Measurements from ENCODE around the gene TMEM163. TPM values are rescaled to one million over a fixed set of nuclear protein-coding genes. Genes with fewer than 3 reads are reported as not detected.

Gene TMEM163
- total RNA-seq, 1 experiment from 2014 or later: 0.12 TPM

- H3K9me2 ChIP-seq (ENCODE audit: insufficient read depth): no peaks in the 10 kb centered on the region
- no peak overlapping the region for H3K27ac ChIP-seq (ENCODE audit: low read depth, low read length)
- H3K4me2 ChIP-seq (ENCODE audit: low read length): no peak overlapping the region
- no TSS peak for BruUV-seq (replicated peaks)
- H4K20me1 ChIP-seq (ENCODE audit: insufficient read depth): no peaks in the 10 kb centered on the region
- H3K79me2 ChIP-seq (ENCODE audit: insufficient read depth, low read length): no peaks in the 10 kb centered on the region
- H3K9me3 ChIP-seq (ENCODE audit: control insufficient read depth in 1 of 2, insufficient read depth in 1 of 2, low read depth in 1 of 2, low read length in 2 of 2): no peaks in the 10 kb centered on the region
- H3K4me3 ChIP-seq (replicated peaks in 1 of 2; ENCODE audit: low read depth in 1 of 2, low read length in 2 of 2): no peak overlapping the region
- H3K27me3 ChIP-seq (ENCODE audit: insufficient read depth, low read length): no peaks in the 10 kb centered on the region
- H2AFZ ChIP-seq (ENCODE audit: low read depth, low read length, poor library complexity, severe bottlenecking): no peak overlapping the region
- no peak for ATAC-seq
- peaks cover 0 to 9% of the 10 kb centered on the region in 2 experiments; a peak in 2 of 4 replicates for H3K4me1 ChIP-seq (ENCODE audit: control insufficient read depth in 1 of 2, insufficient read depth in 2 of 2, low read length in 2 of 2)
- no peak for DNase-seq (ENCODE audit: low read depth, low spot score)
- ChIA-PET RAD21 (ENCODE audit: low non-redundant PET in 1 of 2, low total read pairs in 2 of 2, uncharacterized antibody in 2 of 2, unreplicated experiment in 2 of 2) (no interaction called here), CTCF (no interaction called here), POLR2A (no interaction called here)
- H3K36me3 ChIP-seq (ENCODE audit: control insufficient read depth in 1 of 2, insufficient read depth in 2 of 2, low read length in 2 of 2): no peaks in the 10 kb centered on the region
- H3K9ac ChIP-seq (ENCODE audit: low read length): no peak overlapping the region
- intact Hi-C loops (cut with micrococcal nuclease): no loop called here
- TF ChIP-seq ELF1 (IDR thresholded peaks at IDR 0.05; ENCODE audit: borderline replicate concordance, low read depth): no peak
- no peak for TF ChIP-seq CEBPB (IDR thresholded peaks at IDR 0.05; ENCODE audit: low read depth)
- no peak for TF ChIP-seq ZNF274 (IDR thresholded peaks at IDR 0.05; ENCODE audit: low read depth, low read length)
- no peak for TF ChIP-seq RAD21 (IDR thresholded peaks at IDR 0.05; ENCODE audit: low read depth)
Measured at GRCh38 chr2:134408386-134408785, 310.4 kb downstream of the TMEM163 start.

- Histone ChIP-seq H3K9me3 (ENCODE audit: control insufficient read depth in 1 of 2, insufficient read depth in 1 of 2, low read depth in 1 of 2, low read length in 2 of 2) (no peaks in the 10 kb centered on the region), H3K4me2 (ENCODE audit: low read length) (no peak overlapping the region)
- ATAC-seq: no peak
Measured at GRCh38 chr2:134407154-134407890, 311.5 kb downstream of the TMEM163 start.

More at GRCh38 chr2:134407154-134407890, 311.5 kb downstream of the TMEM163 start:
- CTCF ChIA-PET: no interaction called here
- no TSS peak for BruUV-seq (replicated peaks)
- RAD21 ChIA-PET (ENCODE audit: low non-redundant PET in 1 of 2, low total read pairs in 2 of 2, uncharacterized antibody in 2 of 2, unreplicated experiment in 2 of 2): no interaction called here
- Histone ChIP-seq H4K20me1 (ENCODE audit: insufficient read depth) (no peaks in the 10 kb centered on the region), H3K9me2 (ENCODE audit: insufficient read depth) (no peaks in the 10 kb centered on the region), H2AFZ (ENCODE audit: low read depth, low read length, poor library complexity, severe bottlenecking) (no peak overlapping the region), H3K9ac (ENCODE audit: low read length) (no peak overlapping the region), H3K4me3 (replicated peaks in 1 of 2; ENCODE audit: low read depth in 1 of 2, low read length in 2 of 2) (no peak overlapping the region), H3K36me3 (ENCODE audit: control insufficient read depth in 1 of 2, insufficient read depth in 2 of 2, low read length in 2 of 2) (no peaks in the 10 kb centered on the region), H3K27me3 (ENCODE audit: insufficient read depth, low read length) (no peaks in the 10 kb centered on the region), H3K4me1 (ENCODE audit: control insufficient read depth in 1 of 2, insufficient read depth in 2 of 2, low read length in 2 of 2) (peaks cover 0 to 9% of the 10 kb centered on the region in 2 experiments; a peak in 2 of 4 replicates), H3K79me2 (ENCODE audit: insufficient read depth, low read length) (no peaks in the 10 kb centered on the region), H3K27ac (ENCODE audit: low read depth, low read length) (no peak overlapping the region)
- TF ChIP-seq POLR2A (IDR thresholded peaks at IDR 0.05; ENCODE audit: borderline replicate concordance, extremely low read depth, insufficient read depth, insufficient read length) (no peak), POLR2AphosphoS5 (IDR thresholded peaks at IDR 0.05; ENCODE audit: low read depth, low read length) (no peak), ATF3 (IDR thresholded peaks at IDR 0.05) (no peak), REST (IDR thresholded peaks at IDR 0.05; ENCODE audit: low read depth) (no peak), TCF7L2 (IDR thresholded peaks at IDR 0.05; ENCODE audit: borderline replicate concordance, extremely low read depth, insufficient read depth, insufficient read length) (no peak), SIN3A (IDR thresholded peaks at IDR 0.05; ENCODE audit: low read depth) (no peak), CEBPB (IDR thresholded peaks at IDR 0.05; ENCODE audit: low read depth) (no peak), SP1 (IDR thresholded peaks at IDR 0.05; ENCODE audit: low read depth) (no peak), FOSL1 (IDR thresholded peaks at IDR 0.05; ENCODE audit: low read depth) (no peak), ZFX (IDR thresholded peaks at IDR 0.05) (no peak)
- TF ChIP-seq, protein P1, sequence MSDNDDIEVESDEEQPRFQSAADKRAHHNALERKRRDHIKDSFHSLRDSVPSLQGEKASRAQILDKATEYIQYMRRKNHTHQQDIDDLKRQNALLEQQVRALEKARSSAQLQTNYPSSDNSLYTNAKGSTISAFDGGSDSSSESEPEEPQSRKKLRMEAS (IDR thresholded peaks at IDR 0.05): no peak
- TF ChIP-seq, protein P2, sequence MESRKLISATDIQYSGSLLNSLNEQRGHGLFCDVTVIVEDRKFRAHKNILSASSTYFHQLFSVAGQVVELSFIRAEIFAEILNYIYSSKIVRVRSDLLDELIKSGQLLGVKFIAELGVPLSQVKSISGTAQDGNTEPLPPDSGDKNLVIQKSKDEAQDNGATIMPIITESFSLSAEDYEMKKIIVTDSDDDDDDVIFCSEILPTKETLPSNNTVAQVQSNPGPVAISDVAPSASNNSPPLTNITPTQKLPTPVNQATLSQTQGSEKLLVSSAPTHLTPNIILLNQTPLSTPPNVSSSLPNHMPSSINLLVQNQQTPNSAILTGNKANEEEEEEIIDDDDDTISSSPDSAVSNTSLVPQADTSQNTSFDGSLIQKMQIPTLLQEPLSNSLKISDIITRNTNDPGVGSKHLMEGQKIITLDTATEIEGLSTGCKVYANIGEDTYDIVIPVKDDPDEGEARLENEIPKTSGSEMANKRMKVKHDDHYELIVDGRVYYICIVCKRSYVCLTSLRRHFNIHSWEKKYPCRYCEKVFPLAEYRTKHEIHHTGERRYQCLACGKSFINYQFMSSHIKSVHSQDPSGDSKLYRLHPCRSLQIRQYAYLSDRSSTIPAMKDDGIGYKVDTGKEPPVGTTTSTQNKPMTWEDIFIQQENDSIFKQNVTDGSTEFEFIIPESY (IDR thresholded peaks at IDR 0.05; ENCODE audit: extremely low read depth, insufficient replicate concordance, low read length): no peak
- no peak for DNase-seq (ENCODE audit: low read depth, low spot score)
- POLR2A ChIA-PET: no interaction called here
- intact Hi-C loops (cut with micrococcal nuclease): no loop called here

All from HCT116 (cell line).